NB4 (cell line): ENCODE measurements around the gene FN1.
"Not testable (repeated sequence)": the region's sequence is repeated elsewhere in the genome, so short reads cannot be mapped to it uniquely, and the experiment has no call there.

ENCODE experiments used
- DNase-seq: peaks from one replicate; pipeline ENCODE4 v3.0.0; 2010; ENCODE audit warnings: low read depth
- H3K4me3 ChIP-seq: one replicate; pipeline ENCODE4 v1.5.1; 2011; ENCODE audit warnings: mild to moderate bottlenecking, low read depth, low read length, moderate library complexity
- CTCF ChIP-seq: IDR thresholded peaks from one replicate; pipeline ENCODE4 v1.5.1; 2012; ENCODE audit warnings: low read depth, low read length
- MAX ChIP-seq: IDR thresholded peaks from 2 replicates; pipeline ENCODE4 v1.6.1; 2011; ENCODE audit warnings: low read depth, low read length
- MYC ChIP-seq: IDR thresholded peaks from 2 replicates; pipeline ENCODE4 v1.6.1; 2011; ENCODE audit warnings: low read depth, low read length
- POLR2A ChIP-seq: IDR thresholded peaks from 2 replicates; pipeline ENCODE4 v1.6.1; 2011; ENCODE audit warnings: mild to moderate bottlenecking; ENCODE audit not compliant: insufficient read length; ENCODE audit errors: extremely low read depth

The FN1 gene

GRCh38 chr2:215409331-215410127 lies 26.3 kb downstream of the FN1 start:
- H3K4me3 ChIP-seq: no peak overlapping the region
- no peak for DNase-seq

GRCh38 chr2:215408441-215408840 lies 27.4 kb downstream of the FN1 start:
- H3K4me3 ChIP-seq, DNase-seq: not testable (repeated sequence)

More at GRCh38 chr2:215409331-215410127, 26.3 kb downstream of the FN1 start:
- no peak for TF ChIP-seq POLR2A
- TF ChIP-seq MYC: no peak
- no peak for TF ChIP-seq CTCF
- no peak for TF ChIP-seq MAX

GRCh38 chr2:215407590-215408264 lies 28.1 kb downstream of the FN1 start:
- DNase-seq: no peak
- H3K4me3 ChIP-seq: no peak overlapping the region
- TF ChIP-seq MYC: no peak
- no peak for TF ChIP-seq MAX
- TF ChIP-seq POLR2A: no peak
- no peak for TF ChIP-seq CTCF

- no peak for TF ChIP-seq POLR2A
- no peak for TF ChIP-seq CTCF
- TF ChIP-seq MYC: no peak
- no peak for TF ChIP-seq MAX
- no peak for DNase-seq
- H3K4me3 ChIP-seq: no peak overlapping the region
Observed at GRCh38 chr2:215407061-215407460, 28.8 kb downstream of the FN1 start.

- no peak overlapping the region for H3K4me3 ChIP-seq
- TF ChIP-seq CTCF (no peak), POLR2A (no peak), MYC (no peak), MAX (no peak)
- DNase-seq: no peak
Observed at GRCh38 chr2:215405722-215406581, 29.9 kb downstream of the FN1 start.
